ENCODE data around the gene SLCO4A1. TPM values are rescaled to one million over a fixed set of nuclear protein-coding genes. Genes with fewer than 3 reads are reported as not detected.

SLCO4A1 gene
- total and polyA plus RNA-seq, 2 donors (not counting 3 experiments of a cell fraction or from before 2014, with no cell fraction given), result 1.4 to 4.1 TPM

- DNase-seq (ENCODE audit: low read depth, low spot score) (no peak), FAIRE-seq (no peak)
- no peaks in the 10 kb centered on the region for H3K79me2 ChIP-seq (ENCODE audit: control insufficient read depth, insufficient read depth, low read length)
- H3K9me1 ChIP-seq (replicated peaks; ENCODE audit: control insufficient read depth, extremely low read depth, insufficient read depth, low read length), result no peaks in the 10 kb centered on the region
- TF ChIP-seq JUN (IDR thresholded peaks at IDR 0.05; ENCODE audit: borderline replicate concordance, insufficient read depth, insufficient read length, low read depth) (no peak), CTCF (IDR thresholded peaks at IDR 0.05; ENCODE audit: extremely low read depth in 1 of 2, insufficient read depth in 1 of 2, low read depth in 1 of 2, low read length in 2 of 2) (no peak), FOS (IDR thresholded peaks at IDR 0.05; ENCODE audit: borderline replicate concordance, insufficient read depth, low read length) (no peak), GATA2 (IDR thresholded peaks at IDR 0.05; ENCODE audit: insufficient read depth, insufficient read length, low read depth, low read length) (no peak), MAX (IDR thresholded peaks at IDR 0.05; ENCODE audit: insufficient read depth, insufficient read length) (no peak), EZH2 (IDR thresholded peaks at IDR 0.05; ENCODE audit: borderline replicate concordance, low read depth, low read length, severe bottlenecking) (no peak), MYC (IDR thresholded peaks at IDR 0.05; ENCODE audit: low read depth, low read length) (no peak), POLR2A (IDR thresholded peaks at IDR 0.05; ENCODE audit: low read depth, low read length) (no peak), POLR2AphosphoS5 (IDR thresholded peaks at IDR 0.05; ENCODE audit: insufficient read depth, low read depth, low read length) (no peak)
- no peaks in the 10 kb centered on the region for H3K4me1 ChIP-seq (ENCODE audit: control insufficient read depth, extremely low read depth, insufficient read depth, low read length)
- ChIA-PET CTCF (interaction anchor here (0.6 to 0.8 kb wide), 2 partner anchors 9 to 74 kb away, joined by 3 to 4 read pairs; no protein-coding TSS in a partner anchor), POLR2A (no interaction called here)
- H3K9ac ChIP-seq (replicated peaks; ENCODE audit: extremely low read depth, insufficient read depth, low read length), result no peak overlapping the region
- no peak overlapping the region for H2AFZ ChIP-seq (ENCODE audit: low read depth, low read length)
- no peak overlapping the region for H3K27ac ChIP-seq (ENCODE audit: insufficient read depth, low read depth, low read length)
- H3K36me3 ChIP-seq (ENCODE audit: control insufficient read depth in 2 of 2, extremely low read depth in 1 of 2, insufficient read depth in 2 of 2, low read length in 2 of 2), result no peaks in the 10 kb centered on the region
- dilution Hi-C loops (cut with MboI; ENCODE audit: extremely low pct_ligation_motif_present, low sequenced_read_pairs), result no loop called here
- H4K20me1 ChIP-seq (replicated peaks; ENCODE audit: control insufficient read depth, extremely low read depth, insufficient read depth, low read length), result no peaks in the 10 kb centered on the region
- BruUV-seq (replicated peaks), result no TSS peak
- intact Hi-C loops (cut with micrococcal nuclease), result no loop called here
- H3K9me3 ChIP-seq (replicated peaks; ENCODE audit: control insufficient read depth, insufficient read depth, low read length), result no peaks in the 10 kb centered on the region
- peaks cover 1 to 16% of the 10 kb centered on the region in 2 experiments for H3K27me3 ChIP-seq (ENCODE audit: control insufficient read depth in 2 of 2, insufficient read depth in 2 of 2, low read length in 2 of 2)
- H3K4me2 ChIP-seq (ENCODE audit: insufficient read depth, low read length), result no peak overlapping the region
- H3K4me3 ChIP-seq (replicated peaks in 1 of 3; ENCODE audit: insufficient read depth in 1 of 3, low read depth in 1 of 3, low read length in 3 of 3), result no peak overlapping the region
Observed at GRCh38 chr20:62716198-62716940, 74.1 kb downstream of the SLCO4A1 start.
